HG03095 (cell line): ENCODE data around the gene PIGV.

Source experiments
- ATAC-seq: cut with Tn5 transposase; IDR thresholded peaks from one replicate; pipeline ENCODE4 v1.9.1; 2021; ENCODE audit warnings: moderate library complexity; ENCODE audit not compliant: unreplicated experiment

Gene PIGV

DNA sequence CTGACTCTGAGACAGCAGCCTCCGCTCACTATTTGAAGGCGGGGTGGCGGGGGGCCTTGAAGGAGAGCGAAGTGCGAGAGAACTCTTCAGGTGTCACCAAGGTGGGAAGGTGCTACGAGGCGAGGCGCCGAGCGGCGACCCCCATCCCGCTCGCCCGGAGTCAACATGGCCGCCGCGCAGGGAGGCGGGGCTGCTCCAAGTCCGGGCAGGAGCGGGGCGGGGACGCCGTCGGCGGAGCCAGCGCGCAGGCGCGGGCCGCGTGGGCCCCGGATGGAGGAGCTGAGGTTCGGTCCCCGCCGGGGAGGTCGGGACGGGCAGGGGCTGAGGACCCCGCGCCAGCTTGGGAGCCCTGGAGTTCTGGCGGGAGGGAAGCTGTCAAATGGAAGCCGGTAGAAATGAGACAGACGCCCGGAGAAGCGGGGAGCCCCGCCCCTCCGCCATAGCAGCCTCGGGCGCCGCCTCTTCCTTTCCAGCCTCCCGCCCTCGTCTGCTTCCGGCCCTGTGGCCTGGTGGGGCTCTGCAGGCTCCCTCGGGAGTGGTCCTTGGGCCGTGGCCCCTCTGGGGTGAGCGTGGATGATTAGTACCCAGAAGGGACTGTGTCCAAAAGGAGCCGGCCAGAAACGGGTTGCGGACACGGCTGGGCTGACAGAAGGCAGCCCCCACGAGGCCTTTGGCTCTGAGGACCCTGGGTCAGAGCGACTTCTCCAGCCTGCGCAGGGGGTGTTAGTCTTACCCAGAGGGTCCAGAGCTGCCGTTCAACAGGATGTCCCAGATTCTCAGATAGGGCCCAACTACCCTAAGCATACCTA is at the start of gene PIGV:
PIGV (plus strand) TSS at position 245 of the 809 bp plus-strand sequence. CDS start 2,866 bp downstream, outside the sequence.
- ATAC-seq: peak; percentile 44

DNA sequence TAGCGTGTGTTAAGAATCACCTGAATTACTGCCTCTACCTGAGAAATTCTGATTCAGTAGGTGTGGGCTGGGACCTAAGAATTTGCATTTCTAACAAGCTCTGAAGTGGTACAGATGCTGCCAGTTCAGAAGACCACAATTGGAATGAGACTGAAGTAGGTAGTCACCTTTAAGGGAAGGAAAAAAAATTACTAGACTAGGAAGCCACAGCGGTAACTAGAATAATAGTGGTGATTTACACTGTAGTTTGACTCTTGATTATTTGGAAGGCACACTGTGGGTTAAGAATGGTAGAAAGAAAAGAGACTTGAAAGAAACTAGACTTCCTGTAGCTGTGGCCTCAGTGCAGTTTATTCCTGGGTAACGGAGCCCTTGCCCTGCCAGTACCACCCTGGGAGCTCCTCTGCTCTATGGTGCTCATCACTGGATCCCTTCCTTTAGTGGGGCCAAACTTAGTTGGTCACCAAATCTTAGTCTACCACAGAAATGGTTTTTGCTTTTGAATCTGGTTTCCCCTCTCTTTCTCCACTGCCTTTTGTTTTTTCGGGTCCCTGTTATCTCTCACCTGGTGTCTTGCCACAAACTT is 48.3 kb upstream of the PIGV start:
- no peak for ATAC-seq

DNA sequence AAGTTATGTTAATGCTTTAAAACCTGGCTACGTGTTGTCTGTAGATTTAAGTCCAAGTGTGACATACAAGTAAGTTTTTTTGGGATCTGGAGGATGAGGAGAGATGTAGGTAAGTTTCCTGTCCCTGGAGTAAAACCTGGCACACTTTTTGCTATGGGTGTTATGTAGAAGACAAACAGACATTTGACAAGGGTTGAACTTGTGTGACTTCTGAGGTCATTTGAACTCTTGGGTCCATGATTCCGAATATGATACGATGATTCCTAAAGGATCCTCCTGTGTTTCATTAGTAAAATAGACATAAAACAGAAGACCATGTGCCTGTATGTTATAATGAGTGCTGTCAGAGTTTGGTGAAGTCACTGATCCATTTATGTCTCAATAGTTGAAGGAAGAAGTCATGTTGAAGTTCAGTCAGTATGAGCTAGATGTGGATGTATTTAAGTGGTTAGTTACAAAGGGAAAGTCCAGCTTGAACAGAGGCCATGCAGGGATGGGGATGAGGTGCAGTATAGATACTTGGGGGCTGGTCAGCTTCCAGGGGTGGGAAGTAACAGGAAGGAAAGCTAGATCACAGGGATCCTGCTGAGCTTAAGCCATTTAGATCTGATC is 47.6 kb upstream of the PIGV start:
- ATAC-seq: no peak

DNA sequence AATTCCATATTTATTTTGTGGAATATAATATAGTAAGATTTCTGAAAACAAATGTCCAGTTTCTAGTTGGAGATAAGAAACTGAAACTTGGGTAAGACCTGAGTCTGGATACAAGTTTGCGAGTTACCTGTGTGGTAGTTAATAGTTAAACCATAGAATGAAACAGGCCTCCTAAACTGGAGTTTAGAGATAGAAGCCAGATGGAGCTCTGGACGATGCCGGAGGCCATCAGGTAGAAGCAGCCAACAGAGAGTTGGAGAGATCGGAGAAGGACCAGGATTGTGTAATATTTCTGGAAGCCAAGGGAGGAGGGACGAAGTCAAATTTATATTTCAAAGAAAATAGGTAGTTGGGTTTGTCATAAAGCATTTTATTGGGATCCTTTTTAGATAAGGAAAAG is 46.8 kb upstream of the PIGV start:
- ATAC-seq: no peak

DNA sequence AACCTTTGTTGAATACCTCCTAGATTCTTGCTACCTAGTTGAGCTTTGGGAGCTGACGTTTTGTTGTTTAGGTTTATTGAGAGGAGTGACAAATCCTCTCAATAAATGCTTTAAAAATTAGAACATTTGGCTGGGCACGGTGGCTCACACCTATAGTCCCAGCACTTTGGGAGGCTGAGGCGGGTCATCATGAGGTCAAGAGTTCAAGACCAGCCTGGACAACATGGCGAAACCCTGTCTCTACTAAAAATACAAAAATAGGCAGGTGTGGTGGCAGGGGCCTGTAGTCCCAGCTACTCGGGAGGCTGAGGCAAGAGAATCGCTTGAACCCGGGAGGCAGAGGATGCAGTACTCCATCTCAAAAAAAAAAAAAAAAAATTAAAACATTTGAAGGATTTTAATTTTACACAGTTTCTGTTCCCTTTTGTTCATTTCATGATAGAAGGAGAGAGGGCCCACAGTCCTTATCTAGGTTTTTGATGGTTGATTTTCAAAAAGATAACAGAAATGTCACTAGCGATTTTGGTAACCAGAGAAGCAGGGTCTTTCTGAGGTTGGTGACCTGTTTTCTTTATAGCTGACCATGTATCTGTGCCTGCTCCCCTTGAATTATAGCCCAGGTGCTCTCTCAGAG is 44.2 kb upstream of the PIGV start:
- no peak for ATAC-seq

DNA sequence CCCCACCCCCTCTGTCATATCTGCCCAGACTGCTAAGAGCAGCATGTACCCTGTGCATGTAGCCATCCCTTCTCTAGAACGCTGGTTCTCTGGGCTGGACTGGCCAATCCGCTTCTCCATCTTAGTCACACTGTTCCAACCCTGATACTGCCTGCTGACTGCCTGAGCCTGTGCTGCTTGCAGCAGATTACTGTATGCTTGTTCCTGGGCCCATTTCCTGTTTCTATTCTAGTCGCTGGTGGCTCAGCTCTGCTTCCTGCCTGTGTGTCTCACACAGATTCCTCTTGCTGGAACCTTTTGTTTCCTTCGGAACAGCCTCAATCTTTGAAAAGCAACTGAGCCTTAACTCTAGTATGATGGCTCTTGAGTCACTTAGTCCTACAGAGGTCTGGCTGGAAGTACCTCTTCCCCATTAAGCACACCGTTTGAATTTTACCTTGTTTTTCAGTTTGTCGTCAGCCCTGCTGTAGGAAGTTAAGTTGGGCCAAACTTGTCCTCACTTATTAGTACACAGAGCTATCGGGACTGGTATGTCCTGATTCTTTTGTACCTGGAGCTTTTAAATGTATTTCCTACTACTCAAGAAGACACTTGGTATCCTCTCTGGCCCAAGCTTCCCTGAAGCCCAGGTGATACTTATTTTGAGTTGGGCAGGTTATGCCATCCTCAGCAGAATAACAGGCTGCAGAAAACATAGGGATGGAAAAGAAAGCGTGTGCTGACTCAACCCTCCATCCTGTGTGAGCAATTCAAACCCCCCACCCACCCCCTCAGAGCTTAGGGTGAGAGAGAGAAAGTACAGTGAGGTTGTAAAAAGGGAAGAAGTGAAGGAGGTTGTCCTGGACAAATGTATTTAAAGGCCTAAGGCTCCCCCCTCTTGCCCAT is 43.4 kb upstream of the PIGV start:
- peak; percentile 97 for ATAC-seq

DNA sequence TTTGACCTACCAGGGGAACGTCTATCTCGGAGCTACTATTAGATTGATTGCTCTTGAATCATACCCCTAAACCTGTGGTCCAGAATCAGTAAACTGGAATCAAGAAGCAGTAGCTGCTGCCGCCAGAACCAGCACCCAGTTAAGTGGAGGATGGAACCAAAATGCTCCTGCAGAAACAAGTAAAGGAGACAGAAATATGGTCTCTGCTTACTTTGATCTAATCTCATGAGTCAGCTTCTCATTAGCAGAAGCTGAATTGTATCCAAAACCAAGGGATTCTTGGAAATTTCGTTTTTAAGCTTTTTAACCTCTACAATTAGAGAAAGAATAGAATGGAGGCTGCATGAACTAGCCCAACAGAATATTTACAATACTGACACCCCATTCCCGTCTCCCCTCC is 42.6 kb upstream of the PIGV start:
- no peak for ATAC-seq

DNA sequence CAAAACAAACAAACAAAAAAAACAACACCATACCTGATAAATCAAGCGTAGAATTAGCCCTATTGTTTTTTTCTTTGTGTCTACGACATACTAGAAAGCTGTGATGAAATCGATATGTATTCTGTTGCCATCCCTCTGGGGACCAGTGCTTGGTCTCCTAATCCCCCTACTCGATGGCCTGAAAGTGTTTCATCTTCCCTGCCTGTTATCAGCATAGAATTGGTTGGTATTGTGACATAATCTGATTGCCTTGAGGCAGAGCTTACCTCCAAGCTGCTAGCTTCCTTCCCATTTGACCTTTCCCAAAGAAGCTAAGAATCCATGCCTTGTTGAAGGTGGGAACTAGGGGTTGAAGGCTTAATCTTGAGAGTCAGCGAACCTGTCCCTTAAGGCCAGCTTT is 40.7 kb upstream of the PIGV start:
- ATAC-seq: no peak

DNA sequence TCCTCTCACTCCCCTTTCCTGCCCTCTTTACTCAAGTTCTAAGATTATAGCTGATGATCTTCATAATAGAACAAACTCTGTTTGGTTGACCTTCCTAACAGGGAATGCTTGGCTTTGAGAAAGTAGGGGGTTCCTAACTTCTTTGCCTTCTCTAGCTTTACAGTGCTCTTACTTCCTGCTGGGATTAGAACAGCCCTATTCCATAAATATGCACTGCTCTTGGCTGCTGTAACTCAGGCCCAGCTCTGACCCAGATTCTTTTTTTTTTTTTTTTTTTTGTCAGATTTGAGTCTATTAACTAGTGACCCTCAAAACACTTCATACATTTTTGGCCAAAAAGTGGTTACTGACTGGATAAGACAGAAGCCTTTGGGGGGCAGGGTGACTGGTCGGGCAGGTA is 39.4 kb upstream of the PIGV start:
- ATAC-seq: no peak

DNA sequence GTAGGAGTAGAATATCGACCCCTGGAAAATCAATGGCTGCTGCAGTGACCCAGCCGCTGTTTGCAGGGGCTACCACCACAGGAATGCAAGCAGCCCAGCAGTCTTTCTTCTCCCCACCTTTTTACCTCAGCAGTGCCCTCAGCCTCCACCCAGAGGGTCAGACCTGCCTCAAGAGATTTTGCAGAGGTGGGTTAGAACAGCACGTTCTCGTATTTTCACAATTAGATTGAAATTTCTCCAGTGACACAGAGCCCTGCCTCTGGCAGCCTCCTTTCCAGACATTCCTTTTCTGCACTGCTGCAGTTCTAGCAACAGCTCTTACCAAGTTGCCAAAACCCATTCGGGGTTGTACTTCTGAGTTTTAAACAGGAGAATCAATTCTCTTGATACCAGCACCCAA is 38.3 kb upstream of the PIGV start:
- ATAC-seq: no peak

DNA sequence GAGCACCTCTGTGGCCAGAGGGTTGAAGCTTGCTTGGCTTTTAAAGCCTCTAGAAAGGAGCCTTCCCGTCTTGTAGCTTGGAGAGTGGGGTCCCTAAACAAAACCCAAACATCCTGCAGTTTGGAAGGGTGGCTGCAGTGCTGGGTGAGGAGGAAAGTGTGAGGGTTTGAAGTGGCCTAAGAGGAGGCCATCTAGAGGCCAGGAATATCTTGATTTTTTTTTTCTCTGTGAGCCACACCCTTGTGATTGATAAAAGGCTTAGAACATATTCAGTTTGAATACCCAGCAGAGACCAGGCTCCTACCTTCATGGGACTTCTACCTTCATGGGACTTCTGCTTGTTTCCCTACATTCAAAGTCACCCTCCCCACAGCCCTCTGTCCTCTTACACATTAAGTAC is 37.3 kb upstream of the PIGV start:
- ATAC-seq: no peak

DNA sequence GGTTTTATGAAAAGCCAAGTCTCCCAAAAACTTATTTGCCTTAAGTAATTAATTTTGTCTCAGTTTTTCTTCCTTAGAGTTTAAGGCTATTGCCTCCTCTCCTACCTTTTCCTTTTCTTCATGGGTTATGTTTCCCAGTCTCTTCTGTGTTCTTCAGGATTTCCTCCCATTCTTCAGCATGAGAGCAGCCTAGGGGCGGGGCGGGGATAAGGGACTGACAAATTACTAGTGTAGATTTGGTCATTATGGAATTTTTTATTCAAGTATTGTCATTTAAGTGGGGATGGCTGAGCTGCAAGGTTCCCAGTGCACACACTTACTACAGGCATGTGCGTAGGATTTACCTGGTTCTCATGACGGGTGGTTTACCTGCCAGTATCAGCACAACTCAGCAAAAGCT is 35.2 kb upstream of the PIGV start:
- no peak for ATAC-seq

DNA sequence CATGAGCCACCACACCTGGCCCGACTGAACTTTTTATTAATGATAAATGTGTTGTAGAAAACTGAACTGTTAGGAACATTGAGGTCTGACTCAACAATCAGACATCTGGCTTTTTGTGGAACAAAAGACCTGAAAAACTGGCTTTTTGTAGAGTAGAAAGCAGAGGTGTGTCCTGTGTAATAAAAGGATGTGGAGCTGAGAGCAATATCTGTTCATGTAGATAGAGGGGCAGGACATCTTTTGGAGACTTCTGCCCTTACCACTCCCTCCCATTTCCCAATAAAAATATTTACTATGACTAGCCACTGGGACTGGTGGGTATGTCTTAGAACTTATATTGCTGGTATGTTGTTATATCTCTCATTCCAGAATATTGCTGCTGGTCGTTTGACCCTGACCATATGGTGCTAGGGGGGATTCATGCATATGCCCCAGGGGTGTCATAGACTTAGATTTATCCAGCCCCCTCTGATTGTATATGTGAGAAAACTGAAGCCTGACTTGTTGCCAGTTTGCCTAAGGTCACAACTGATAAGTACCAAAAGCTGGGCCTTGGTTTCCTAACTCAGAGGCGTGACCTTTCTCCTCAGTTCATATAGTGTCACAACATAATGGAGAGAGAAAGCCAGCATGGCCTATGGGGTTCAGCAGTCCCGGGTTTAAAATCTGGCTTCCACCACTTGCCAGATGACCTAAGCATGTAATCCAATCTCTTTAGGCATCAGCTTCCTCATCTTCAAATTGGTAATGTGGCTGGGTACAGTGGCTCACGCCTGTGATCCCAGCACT is 33.5 kb upstream of the PIGV start:
- no peak for ATAC-seq

DNA sequence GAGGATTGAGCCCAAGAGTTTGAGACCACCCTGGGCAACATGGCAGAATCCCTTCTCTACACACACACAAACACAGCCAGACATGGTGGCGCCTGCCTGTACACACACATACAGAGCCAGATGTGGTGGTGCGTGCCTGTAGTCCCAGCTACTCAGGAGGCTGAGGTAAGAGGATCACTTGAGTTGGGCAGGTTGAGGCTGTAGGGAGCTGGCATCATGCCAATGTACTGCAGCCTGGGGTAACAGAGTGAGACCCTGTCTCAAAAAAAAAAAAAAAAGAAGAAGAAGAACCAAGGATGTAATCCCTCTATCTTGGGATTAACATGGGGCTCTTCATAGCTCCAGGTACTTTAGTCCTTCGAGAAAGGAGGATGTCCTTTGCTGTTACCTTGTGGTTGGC is 29.4 kb upstream of the PIGV start:
- no peak for ATAC-seq

DNA sequence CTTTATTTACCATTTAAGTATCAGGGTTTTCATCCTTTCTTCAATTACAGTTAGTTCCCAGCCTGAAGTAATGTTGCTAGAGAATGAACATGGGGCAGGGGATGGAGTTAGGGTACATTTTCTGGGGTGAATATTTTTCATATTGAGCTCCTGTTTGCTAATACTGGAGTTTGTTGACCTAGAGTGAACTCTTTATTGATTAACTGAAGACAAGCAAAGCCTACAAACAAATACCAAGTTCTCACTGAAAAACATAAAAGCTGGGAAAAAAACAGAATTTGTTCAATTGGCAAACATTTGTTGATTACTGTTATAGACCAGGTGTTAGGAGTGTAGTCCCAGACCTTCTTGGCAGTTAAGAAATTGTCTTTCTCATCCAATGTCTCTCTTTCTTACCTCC is 28.2 kb upstream of the PIGV start:
- ATAC-seq: no peak

DNA sequence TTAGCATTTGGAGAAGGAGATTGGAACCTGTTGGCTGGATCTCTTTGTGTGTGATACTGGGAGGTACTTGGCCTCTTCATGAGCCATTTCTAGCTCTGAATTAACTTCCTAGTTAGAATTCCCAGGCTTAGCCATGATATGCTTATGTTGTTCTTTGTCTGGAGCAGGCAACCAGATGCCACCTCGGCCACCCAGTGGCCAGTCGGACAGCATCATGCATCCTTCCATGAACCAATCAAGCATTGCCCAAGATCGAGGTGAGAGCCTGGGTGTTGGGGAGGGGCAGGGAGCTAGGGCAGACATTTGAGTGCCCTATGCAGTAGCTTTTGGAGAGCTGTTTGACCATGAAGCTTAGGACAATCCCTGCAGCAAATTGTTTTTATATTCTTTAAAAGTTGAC is 26.5 kb upstream of the PIGV start:
- ATAC-seq: no peak

DNA sequence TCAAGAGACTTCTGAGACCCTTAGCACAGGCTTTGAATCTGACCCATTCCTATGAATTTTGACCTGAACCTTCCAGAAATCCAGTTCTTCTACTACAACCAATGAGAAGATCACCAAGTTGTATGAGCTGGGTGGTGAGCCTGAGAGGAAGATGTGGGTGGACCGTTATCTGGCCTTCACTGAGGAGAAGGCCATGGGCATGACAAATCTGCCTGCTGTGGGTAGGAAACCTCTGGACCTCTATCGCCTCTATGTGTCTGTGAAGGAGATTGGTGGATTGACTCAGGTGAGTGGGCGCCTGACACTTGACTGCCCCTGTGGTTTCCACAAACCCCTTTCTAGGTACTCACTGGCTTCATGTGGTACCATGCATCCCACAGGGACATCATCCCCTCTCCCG is 20.0 kb upstream of the PIGV start:
- ATAC-seq: no peak

DNA sequence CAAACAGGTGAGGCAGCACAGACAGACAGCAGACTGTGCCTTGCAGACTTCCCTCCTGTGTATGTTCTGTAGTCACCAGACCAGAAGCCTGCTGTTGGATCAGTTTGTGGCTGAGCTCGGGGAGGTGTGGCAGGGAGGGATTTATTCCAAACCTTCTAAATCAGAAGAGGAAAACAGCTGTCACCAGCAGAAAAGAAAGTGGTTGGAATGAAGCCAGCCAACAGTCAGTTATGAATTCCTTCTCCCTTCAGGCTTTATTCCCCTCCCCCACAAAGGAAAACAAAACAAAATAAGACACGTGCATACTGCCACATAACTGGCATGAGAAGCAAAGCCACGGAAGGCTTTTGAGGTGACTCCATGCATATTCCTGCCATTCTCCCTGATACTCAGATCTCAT is 19.0 kb upstream of the PIGV start:
- ATAC-seq: no peak

DNA sequence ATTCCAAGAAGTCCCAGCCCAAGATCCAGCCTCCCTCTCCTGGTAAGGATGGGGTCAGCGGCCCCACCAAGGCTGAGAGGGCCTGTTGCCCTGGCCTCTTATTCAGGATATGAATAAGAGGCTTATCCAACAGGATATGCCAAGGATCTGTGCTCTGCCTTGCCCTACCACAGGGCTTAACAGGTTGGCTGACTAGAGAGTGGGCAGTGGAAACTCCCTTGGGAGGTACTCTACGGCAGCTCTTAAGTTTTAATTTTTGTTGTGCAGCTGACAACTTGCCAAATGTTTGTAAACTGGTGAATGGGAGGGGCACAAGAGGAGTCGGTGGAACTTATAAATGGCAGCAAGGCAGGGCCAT is 16.5 kb upstream of the PIGV start:
- no peak for ATAC-seq

DNA sequence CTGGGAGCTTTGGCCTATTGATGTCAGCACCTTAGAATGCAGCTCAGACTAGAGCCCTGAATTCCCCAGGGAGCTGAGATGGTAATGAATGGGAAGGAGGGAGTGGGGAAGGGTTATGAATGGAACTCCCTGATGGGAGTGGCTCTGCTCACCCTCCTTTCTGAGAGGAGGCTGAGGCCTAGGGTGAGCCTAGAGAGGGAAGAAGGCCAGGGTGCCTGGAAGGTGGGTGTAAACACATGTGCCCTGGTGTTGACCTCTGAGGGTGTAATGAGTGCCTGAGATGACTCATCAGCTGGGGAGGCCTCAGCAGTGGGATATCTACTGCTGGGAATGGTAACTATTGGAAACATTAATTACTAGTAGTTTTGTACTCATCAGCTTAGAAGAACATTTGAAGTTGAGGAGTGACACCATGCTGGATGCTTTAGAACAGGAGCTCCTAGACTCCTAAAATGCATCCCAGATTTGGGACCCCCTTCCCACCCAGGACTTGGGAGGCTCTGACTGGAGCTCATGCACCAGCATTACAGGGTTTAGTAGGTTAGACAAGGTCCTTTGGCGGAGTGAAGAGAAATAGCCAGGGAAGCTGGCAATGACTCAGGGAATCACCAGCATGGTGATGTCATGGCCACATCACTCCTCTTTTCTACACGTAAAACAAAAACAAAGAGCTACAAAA is 16.0 kb upstream of the PIGV start:
- no peak for ATAC-seq
